ENCODE data around the gene ADD2.
A peak's percentile ranks its signal among the peaks of the same experiment; 100 is the strongest.

ADD2 gene

GRCh38 chr2:70771446-70771845, 3.4 kb upstream of the ADD2 start:
- no peaks in the 10 kb centered on the region for H3K36me3 Mint-ChIP-seq (ENCODE audit: low read depth)
- H3K27me3 Mint-ChIP-seq = peaks cover 63% of the 10 kb centered on the region
- no peak overlapping the region for H3K4me3 Mint-ChIP-seq
- H3K27ac Mint-ChIP-seq = no peak overlapping the region
- peaks cover 4% of the 10 kb centered on the region for H3K9me3 Mint-ChIP-seq
- H3K4me1 Mint-ChIP-seq (ENCODE audit: low read depth) = peaks cover 9% of the 10 kb centered on the region

DNA sequence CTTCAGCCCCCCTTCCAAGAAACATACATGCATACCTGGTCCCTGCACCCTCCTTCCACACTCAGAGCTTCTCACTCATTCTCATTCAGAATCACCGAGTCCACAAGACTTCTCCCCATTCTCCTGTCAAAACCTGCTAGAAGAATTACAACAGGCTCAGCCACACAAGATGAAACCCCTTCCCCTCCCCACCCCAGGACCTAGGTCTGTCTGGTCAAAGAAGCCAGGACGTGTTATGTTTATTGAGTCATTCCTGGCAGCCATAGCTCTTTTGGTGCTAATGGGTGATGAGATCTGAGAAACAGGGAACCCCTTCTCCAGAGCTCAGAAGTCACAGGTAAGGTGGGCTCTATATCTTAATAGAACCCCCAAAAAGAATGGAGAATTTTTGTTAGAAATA, 1.4 kb upstream of the ADD2 start:
- Mint-ChIP-seq H3K9me3 (peaks cover 4% of the 10 kb centered on the region), H3K27ac (no peak overlapping the region), H3K27me3 (peaks cover 58% of the 10 kb centered on the region), H3K4me1 (ENCODE audit: low read depth) (peaks cover 11% of the 10 kb centered on the region), H3K36me3 (ENCODE audit: low read depth) (no peaks in the 10 kb centered on the region), H3K4me3 (no peak overlapping the region)

GRCh38 chr2:70768590-70769085, 638 bp upstream of the ADD2 start:
- H3K27me3 Mint-ChIP-seq = peaks cover 51% of the 10 kb centered on the region
- H3K4me1 Mint-ChIP-seq (ENCODE audit: low read depth) = peaks cover 9% of the 10 kb centered on the region
- H3K4me3 Mint-ChIP-seq = peak overlapping the region; percentile 75
- H3K27ac Mint-ChIP-seq = peak overlapping the region; percentile 63
- H3K9me3 Mint-ChIP-seq = peaks cover 2% of the 10 kb centered on the region
- H3K36me3 Mint-ChIP-seq (ENCODE audit: low read depth) = no peaks in the 10 kb centered on the region

DNA sequence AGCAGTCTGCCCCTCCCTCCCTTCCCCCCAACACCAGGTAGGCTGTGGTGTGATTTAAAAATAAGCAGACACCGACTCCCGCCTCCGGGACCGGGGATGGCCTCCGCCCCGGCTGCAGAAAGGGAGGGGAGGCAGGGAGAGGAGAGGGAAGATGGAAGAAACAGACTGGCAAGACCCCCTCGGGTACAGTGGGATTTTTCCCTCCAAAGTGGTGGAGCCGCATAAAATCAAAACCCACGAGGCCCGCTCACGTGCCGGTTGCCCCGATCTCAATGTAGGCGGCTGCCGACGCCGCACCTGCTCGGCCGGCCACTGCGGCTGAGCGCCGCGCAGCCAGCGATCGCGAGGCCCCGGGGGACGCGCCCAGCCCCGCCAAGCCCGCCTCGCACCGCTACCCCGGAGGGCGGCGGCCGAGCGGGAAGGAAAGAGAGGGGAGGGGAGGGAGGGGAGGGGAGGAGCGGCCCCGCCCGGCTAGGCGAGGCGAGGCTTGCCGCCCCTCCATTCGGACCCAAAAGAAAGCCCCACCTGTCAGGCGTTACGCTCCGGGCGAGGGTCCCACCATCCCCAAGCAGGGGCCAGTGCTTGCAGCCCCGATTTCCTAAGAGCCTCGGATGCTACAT, 811 bp downstream of the ADD2 start:
- Mint-ChIP-seq H3K27me3 (peaks cover 38% of the 10 kb centered on the region), H3K9me3 (no peaks in the 10 kb centered on the region), H3K36me3 (ENCODE audit: low read depth) (no peaks in the 10 kb centered on the region), H3K4me1 (ENCODE audit: low read depth) (peaks cover 8% of the 10 kb centered on the region), H3K27ac (peak overlapping the region; percentile 16), H3K4me3 (peak overlapping the region; percentile 85)

GRCh38 chr2:70766357-70767078, 1.5 kb downstream of the ADD2 start:
- peaks cover 8% of the 10 kb centered on the region for H3K4me1 Mint-ChIP-seq (ENCODE audit: low read depth)
- H3K36me3 Mint-ChIP-seq (ENCODE audit: low read depth) = no peaks in the 10 kb centered on the region
- H3K27me3 Mint-ChIP-seq = peaks cover 34% of the 10 kb centered on the region
- H3K27ac Mint-ChIP-seq = peak overlapping the region; percentile 16
- H3K4me3 Mint-ChIP-seq = peak overlapping the region; percentile 77
- no peaks in the 10 kb centered on the region for H3K9me3 Mint-ChIP-seq

- Mint-ChIP-seq H3K27ac (no peak overlapping the region), H3K4me1 (ENCODE audit: low read depth) (peaks cover 8% of the 10 kb centered on the region), H3K27me3 (peaks cover 34% of the 10 kb centered on the region), H3K9me3 (no peaks in the 10 kb centered on the region), H3K4me3 (no peak overlapping the region), H3K36me3 (ENCODE audit: low read depth) (no peaks in the 10 kb centered on the region)
These were observed 2.5 kb downstream of the ADD2 start for GRCh38 chr2:70765507-70765906.

- H3K4me1 Mint-ChIP-seq (ENCODE audit: low read depth) = no peaks in the 10 kb centered on the region
- no peak overlapping the region for H3K27ac Mint-ChIP-seq
- H3K9me3 Mint-ChIP-seq = no peaks in the 10 kb centered on the region
- no peaks in the 10 kb centered on the region for H3K36me3 Mint-ChIP-seq (ENCODE audit: low read depth)
- peaks cover 18% of the 10 kb centered on the region for H3K27me3 Mint-ChIP-seq
- H3K4me3 Mint-ChIP-seq = no peak overlapping the region
These were observed 8.6 kb downstream of the ADD2 start for GRCh38 chr2:70759446-70759845.

GRCh38 chr2:70757966-70758365, 10.0 kb downstream of the ADD2 start:
- no peaks in the 10 kb centered on the region for H3K4me1 Mint-ChIP-seq (ENCODE audit: low read depth)
- H3K4me3 Mint-ChIP-seq = no peak overlapping the region
- no peaks in the 10 kb centered on the region for H3K9me3 Mint-ChIP-seq
- H3K27ac Mint-ChIP-seq = no peak overlapping the region
- H3K27me3 Mint-ChIP-seq = peaks cover 17% of the 10 kb centered on the region
- no peaks in the 10 kb centered on the region for H3K36me3 Mint-ChIP-seq (ENCODE audit: low read depth)

- Mint-ChIP-seq H3K9me3 (no peaks in the 10 kb centered on the region), H3K4me1 (ENCODE audit: low read depth) (no peaks in the 10 kb centered on the region), H3K4me3 (no peak overlapping the region), H3K27me3 (peaks cover 17% of the 10 kb centered on the region), H3K27ac (no peak overlapping the region), H3K36me3 (ENCODE audit: low read depth) (no peaks in the 10 kb centered on the region)
These were observed 10.6 kb downstream of the ADD2 start for GRCh38 chr2:70757360-70757759.

DNA sequence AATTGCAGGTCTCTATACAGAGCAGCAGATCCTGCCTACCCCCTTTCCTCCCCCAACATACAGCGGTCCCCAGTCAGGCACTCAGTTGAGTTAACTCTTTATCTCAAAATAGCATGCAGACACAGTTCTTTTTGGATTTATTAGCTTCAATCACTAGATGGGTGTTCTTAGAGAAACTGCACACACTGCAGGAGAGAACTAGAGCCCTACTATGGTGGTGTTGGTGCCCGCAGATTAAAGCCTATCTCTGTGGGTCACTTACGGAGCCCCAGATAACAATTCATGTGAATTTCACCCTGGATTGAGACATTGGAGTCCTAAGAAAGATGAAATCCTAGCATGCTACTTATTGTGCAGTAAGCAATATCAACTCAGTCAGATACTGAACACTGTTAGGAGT, 11.9 kb downstream of the ADD2 start:
- Mint-ChIP-seq H3K36me3 (ENCODE audit: low read depth) (no peaks in the 10 kb centered on the region), H3K27me3 (peaks cover 17% of the 10 kb centered on the region), H3K27ac (no peak overlapping the region), H3K4me3 (no peak overlapping the region), H3K4me1 (ENCODE audit: low read depth) (no peaks in the 10 kb centered on the region), H3K9me3 (no peaks in the 10 kb centered on the region)

GRCh38 chr2:70753902-70754301, 14.1 kb downstream of the ADD2 start:
- H3K27me3 Mint-ChIP-seq = peaks cover 22% of the 10 kb centered on the region
- H3K27ac Mint-ChIP-seq = no peak overlapping the region
- H3K4me3 Mint-ChIP-seq = no peak overlapping the region
- no peaks in the 10 kb centered on the region for H3K4me1 Mint-ChIP-seq (ENCODE audit: low read depth)
- no peaks in the 10 kb centered on the region for H3K9me3 Mint-ChIP-seq
- H3K36me3 Mint-ChIP-seq (ENCODE audit: low read depth) = no peaks in the 10 kb centered on the region

- no peaks in the 10 kb centered on the region for H3K36me3 Mint-ChIP-seq (ENCODE audit: low read depth)
- no peaks in the 10 kb centered on the region for H3K9me3 Mint-ChIP-seq
- no peak overlapping the region for H3K27ac Mint-ChIP-seq
- H3K27me3 Mint-ChIP-seq = peaks cover 20% of the 10 kb centered on the region
- no peaks in the 10 kb centered on the region for H3K4me1 Mint-ChIP-seq (ENCODE audit: low read depth)
- no peak overlapping the region for H3K4me3 Mint-ChIP-seq
These were observed 15.0 kb downstream of the ADD2 start for GRCh38 chr2:70753031-70753430.

- Mint-ChIP-seq H3K36me3 (ENCODE audit: low read depth) (no peaks in the 10 kb centered on the region), H3K27ac (no peak overlapping the region), H3K9me3 (peaks cover 2% of the 10 kb centered on the region), H3K27me3 (peaks cover 14% of the 10 kb centered on the region), H3K4me1 (ENCODE audit: low read depth) (peaks cover 2% of the 10 kb centered on the region), H3K4me3 (no peak overlapping the region)
These were observed 15.6 kb downstream of the ADD2 start for GRCh38 chr2:70752396-70752795.

DNA sequence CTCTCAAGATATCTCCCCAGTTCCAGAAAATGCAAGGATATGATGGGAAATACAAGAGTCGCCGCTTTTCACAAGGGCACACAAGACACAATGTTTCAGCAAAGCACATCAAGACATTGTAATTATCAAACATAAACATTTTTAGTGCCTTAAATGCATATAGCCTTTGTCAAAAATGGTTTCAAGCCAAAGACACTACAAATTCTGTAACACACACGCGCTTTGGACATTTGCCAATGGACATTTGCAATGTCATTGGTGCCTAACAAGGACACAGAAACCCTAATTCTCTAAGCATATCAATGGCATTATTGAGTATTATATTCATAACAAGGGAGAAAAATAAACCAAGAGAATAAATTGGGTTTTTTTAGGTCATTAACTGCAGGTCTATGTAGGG, 16.1 kb downstream of the ADD2 start:
- Mint-ChIP-seq H3K9me3 (peaks cover 5% of the 10 kb centered on the region), H3K27me3 (peaks cover 12% of the 10 kb centered on the region), H3K4me3 (no peak overlapping the region), H3K27ac (no peak overlapping the region), H3K36me3 (ENCODE audit: low read depth) (no peaks in the 10 kb centered on the region), H3K4me1 (ENCODE audit: low read depth) (peaks cover 4% of the 10 kb centered on the region)

DNA sequence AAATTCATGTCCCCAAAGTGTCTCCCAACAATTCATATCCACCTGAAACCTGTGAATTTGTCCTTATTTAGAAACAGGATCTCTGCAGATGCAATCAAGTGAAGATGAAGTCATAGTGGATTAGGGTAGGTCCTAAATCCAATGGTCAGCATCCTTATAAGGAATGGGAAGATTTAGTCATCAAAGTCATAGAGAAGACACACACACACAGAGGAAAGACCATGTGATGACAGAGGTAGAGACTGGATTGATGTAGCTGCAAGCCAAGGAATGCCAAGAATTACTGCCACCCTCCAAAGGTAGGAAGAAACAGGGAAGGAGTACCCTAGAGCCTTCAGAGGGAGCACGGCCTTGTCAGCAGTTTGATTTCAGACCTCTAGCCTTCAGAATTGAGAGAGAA, 17.7 kb downstream of the ADD2 start:
- Mint-ChIP-seq H3K9me3 (peaks cover 5% of the 10 kb centered on the region), H3K4me1 (ENCODE audit: low read depth) (peaks cover 4% of the 10 kb centered on the region), H3K36me3 (ENCODE audit: low read depth) (no peaks in the 10 kb centered on the region), H3K4me3 (no peak overlapping the region), H3K27me3 (peaks cover 5% of the 10 kb centered on the region), H3K27ac (no peak overlapping the region)

Measured in stimulated activated naive CD8-positive, alpha-beta T cell treated with anti-CD3 and anti-CD28 coated beads, Interleukin-15, Interleukin-2, amounts not matched to agents 100 ng/mL and 50 ng/mL, for 24 hours (primary cell).